COLO668 (cell line): ENCODE results near the gene TBCEL.
"Not testable (repeated sequence)": the region's sequence is repeated elsewhere in the genome, so short reads cannot be mapped to it uniquely, and the experiment has no call there.

Experiments
- DNase-seq: peaks from one replicate; lab custom pipeline; 2025; ENCODE audit not compliant: unreplicated experiment; lab: John Stamatoyannopoulos, UW

The TBCEL gene, protein sequence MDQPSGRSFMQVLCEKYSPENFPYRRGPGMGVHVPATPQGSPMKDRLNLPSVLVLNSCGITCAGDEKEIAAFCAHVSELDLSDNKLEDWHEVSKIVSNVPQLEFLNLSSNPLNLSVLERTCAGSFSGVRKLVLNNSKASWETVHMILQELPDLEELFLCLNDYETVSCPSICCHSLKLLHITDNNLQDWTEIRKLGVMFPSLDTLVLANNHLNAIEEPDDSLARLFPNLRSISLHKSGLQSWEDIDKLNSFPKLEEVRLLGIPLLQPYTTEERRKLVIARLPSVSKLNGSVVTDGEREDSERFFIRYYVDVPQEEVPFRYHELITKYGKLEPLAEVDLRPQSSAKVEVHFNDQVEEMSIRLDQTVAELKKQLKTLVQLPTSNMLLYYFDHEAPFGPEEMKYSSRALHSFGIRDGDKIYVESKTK

GRCh38 chr11:121023848-121024751 lies at the start of gene TBCEL:
Gene TBCEL (plus strand): TSS chr11:121024102. CDS start chr11:121045691, 21,589 bp downstream.
- peak; percentile 91 for DNase-seq

DNA sequence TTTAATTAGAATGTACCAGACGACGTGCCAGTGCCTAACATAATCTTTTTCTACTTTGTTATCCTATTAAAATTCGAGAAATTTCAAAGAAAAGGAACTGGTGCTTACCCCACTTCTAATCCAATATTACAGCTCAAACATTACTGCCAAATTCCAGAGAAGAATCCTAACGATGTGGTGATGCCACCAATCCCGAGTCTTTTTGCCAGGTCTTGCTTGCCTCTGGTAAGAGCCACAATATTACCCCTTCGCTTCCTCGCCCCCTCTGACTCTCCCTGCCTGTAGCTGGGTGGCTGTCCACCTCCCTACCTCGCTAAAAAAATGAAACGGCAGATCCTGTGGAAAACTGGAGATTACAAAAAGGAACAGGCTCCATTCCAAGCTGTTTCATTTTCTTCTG lies 49.4 kb upstream of the TBCEL start:
- DNase-seq, result no peak

- no peak for DNase-seq
Observed at GRCh38 chr11:120974965-120975364, 48.9 kb upstream of the TBCEL start.

- DNase-seq, result no peak
Observed at GRCh38 chr11:120977266-120978137, 46.4 kb upstream of the TBCEL start.

DNA sequence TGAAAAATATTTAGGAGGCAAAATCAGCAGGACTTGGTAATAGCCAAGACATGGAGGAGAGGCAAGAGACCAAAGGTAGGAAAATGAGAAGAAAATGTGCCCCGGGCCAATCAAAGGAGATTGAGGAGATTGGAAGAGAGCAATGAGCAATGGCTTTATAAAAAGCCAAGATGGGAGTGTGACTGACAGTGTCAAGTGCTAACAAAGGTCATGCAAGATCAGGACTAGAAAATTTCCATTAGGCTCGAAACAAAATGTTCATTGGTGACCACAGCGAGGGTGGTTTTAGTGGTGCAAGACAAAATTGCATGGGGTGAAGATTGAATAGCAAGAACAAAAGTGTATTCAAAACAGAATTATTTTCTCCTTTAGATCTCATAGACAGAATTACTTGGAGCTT lies 45.2 kb upstream of the TBCEL start:
- no peak for DNase-seq

DNA sequence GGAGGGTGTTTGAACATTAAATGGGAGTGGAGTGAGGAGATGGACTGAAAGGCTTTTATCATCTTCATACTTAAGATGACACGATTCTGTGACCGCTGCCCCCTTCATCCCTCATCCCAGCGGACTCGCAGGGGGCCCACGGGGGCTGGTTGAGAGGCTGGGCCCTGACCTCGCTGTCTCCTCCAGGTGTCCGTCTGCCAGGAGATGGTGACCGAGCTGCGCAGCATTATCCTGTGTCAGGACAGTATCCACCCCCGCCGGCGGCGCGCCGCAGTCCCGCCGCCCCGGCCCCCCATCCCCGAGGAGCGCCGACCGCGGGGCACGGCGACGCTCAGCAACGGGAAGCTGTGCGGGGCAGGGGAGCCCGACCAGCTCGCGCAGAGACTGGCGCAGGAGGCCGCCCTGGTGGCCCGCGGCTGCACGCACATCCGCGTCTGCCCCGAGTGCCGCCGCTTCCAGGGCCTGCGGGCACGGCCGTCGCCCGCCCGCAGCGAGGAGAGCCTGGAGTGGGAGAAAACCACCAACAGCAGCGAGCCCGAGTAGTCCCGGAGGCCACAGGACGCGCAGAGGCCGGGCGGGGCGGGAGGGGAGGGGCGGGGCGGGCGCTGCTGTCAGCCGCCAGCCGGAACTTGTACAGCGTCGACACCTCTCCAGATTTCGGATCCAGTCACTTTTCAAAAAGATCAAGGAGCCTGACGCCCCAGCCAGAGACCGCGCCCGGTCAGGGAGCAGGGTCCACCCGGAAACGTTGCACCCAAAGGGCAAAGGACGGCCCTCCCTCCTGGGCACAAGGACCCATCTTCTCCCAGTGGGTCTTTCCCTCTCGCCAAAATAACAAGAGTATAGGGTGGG lies 38.0 kb upstream of the TBCEL start:
- peak; percentile 67 for DNase-seq

GRCh38 chr11:120988603-120989002 lies 35.3 kb upstream of the TBCEL start:
- no peak for DNase-seq

DNA sequence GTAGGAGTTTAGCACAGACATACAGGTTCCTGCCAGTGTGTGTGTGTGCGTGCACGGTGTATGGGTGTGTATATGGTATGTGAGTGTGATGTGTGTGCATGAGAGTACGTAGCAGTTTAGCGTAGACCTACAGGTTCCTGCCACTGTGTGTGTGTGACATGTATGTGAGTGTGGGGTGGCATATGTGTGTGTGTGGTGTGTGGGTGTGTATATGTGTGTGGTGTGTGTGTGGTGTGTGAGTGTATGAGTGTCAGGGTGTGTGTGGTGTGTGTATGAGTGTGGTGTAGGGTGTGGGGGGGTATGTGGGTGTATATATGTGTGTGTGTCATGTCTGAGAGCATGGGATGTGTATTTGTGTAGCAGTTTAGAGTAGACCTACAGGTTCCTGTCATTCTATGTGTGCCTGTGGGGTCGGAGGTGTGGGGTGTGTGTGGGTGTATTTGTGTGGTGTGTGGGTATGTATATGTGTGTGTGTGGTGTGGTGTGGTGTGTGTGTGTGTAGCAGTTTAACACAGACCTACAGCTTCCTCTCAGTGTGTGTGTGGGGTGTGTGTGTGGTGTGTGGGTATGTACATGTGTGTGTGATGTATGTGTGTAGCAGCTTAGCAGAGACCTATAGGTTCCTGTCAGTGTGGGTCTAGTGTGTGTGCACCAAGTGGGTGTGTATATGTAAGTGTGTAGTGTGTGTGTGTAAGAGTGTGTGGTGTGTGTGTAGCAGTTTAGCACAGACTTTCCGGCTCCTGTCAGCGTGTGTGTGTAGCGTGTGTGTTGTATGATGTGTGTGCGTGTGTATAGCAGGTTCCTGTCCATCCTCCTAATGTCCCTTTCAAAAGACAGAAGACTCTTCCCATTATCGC lies 31.8 kb upstream of the TBCEL start:
- no peak for DNase-seq

GRCh38 chr11:120994091-120994859 lies 29.6 kb upstream of the TBCEL start:
- no peak for DNase-seq

DNA sequence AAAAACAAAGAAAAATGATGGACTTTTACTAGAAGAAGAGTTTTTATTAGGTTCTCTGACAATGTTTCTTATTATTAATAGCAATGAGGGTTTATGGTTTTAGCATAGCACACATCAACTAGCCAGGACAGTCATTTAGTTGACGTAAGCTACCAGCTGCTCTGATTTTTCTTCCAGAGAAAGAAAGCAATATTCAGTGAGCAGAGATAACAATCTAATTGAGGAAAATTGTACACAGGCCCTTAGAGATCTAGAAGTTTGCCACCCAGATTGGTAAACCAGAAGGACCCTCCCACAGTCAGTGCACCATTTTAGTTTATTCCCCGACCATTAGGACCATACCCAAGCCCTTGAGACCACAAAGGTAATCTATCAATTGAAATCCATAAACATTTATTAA lies 28.7 kb upstream of the TBCEL start:
- no peak for DNase-seq

- DNase-seq, result no peak
Observed at GRCh38 chr11:120996973-120997372, 26.9 kb upstream of the TBCEL start.

DNA sequence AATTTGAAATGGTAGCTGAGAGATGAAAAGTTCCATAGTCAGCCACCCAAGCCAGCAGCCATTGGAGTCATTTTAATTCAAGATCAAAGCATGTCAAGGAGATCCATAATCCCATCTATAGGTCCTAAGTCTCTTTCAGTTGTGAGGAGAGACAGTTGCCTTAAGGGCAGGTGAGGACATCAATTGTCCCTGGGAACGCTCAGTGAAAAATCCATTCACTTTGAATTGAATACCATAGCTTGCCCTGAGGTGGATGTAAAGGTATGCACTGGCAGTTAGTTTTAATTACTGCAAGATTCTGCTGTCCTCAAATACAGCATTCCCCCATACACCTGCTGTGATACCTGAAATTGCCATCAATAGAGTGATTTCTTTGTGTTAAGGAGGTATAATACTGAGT lies 25.3 kb upstream of the TBCEL start:
- DNase-seq, result no peak

DNA sequence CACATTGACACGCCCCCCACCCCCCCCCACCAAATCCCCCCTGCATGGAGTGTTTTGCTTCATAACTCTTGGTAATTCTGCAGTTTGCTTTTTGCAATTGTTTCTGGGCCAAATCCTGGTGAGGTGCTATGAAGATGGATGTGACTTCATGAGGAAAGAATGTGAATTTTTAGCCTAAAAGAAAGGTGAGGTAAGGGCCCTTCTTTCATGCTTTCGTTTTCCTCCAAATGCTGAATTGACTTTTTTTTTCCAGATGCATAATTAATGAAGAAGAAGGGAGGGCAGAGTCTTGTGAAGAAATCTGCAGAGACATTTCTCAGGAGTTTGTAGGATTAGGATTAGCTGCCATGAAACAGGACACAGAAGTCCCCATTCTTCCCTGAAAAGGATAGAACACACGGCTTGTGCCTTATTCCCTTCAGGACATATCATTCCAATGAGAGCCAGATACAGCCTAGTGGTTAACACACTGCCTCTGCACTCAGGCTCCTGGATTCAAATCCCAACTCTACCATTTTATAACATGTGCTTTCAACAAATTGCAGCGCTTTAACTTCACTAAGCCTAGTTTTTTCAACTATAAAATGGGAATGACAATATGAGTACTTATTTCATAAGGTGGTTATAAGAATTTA lies 19.6 kb upstream of the TBCEL start:
- no peak for DNase-seq

GRCh38 chr11:121006922-121007321 lies 17.0 kb upstream of the TBCEL start:
- no peak for DNase-seq

DNA sequence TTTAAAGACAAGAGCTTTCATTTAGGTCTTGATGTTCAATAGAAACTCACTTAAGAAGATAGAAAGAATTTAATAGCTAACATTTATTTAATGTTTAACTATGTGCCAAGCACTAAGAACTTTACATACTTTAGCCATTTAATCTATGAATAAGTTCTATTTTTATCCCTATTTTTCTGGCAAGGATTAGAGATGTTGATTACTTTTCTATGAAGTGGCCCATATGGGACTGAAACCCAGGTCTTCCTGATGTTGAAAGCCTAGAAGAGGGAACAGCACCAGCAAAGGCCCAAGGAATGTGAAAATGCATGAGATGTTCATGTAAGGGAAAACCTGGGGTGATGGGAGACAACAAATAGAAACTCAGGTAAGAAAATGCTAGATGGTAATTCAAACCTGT lies 15.4 kb upstream of the TBCEL start:
- no peak for DNase-seq

DNA sequence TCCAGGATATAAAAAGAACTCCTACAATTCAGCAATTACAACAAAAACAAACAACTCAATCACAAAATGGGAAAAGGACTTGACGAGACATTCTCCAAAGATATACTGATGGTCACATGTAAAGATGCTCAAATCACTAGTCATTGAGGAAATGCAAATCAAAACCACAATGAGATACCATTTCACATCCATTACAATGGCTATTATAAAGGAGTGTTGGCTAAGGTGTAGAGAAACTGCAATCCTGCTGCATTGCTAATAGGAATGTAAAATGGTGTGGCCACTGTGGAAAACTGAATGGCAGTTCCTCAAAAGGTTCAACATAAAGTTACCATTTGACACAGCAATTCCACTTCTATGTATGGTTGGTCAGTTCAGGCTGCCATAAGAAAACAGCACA lies 11.8 kb upstream of the TBCEL start:
- no peak for DNase-seq

DNA sequence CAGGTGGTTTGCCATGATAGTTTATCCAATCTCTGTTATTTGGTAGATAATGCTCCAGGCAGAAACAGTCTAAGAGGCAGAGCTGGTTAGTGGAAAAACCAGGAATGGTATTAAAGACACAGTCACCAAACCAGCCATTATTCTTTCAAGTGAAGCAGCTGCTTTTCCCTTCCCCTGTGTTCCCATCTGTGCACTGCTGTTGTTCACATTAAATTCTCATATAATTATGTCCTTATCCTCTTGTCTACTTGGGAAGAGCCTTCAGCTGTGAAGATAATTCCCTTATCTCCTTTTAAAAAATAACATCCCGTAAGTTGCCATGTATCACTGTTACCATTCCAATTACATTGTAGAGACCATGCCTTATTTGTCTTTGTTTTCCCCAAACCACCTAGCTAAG lies 5.2 kb upstream of the TBCEL start:
- no peak for DNase-seq

DNA sequence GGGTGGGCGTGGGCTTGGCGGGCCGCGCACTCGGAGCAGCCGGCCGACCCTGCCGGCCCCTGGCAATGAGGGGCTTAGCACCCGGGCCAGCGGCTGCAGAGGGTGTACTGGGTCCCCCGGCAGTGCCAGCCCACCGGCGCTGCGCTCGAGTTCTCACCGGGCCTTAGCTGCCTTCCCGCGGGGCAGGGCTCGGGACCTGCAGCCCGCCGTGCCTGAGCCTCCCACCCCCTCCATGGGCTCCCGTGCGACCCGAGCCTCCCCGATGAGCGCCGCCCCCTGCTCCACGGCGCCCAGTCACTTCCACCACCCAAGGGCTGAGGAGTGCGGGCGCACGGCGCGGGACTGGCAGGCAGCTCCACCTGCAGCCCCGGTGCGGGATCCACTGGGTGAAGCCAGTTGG lies 2.2 kb upstream of the TBCEL start:
- DNase-seq, result not testable (repeated sequence)
